Left ventricle myocardium inferior (tissue), 1 donor: ENCODE measurements around the gene BRME1. TPM values are rescaled to one million over a fixed set of nuclear protein-coding genes. Genes with fewer than 3 reads are reported as not detected.

Experiments
- DNase-seq: peaks from one replicate; pipeline ENCODE4 v3.0.0-alpha.2; 2020
- H3K27ac ChIP-seq: fragments of 200-600 bp; replicated peaks from 2 replicates; pipeline ENCODE4 v1.8.0; 2021
- H3K27me3 ChIP-seq: fragments of 200-600 bp; 2 replicates; pipeline ENCODE4 v1.8.0; 2021; ENCODE audit warnings: low read depth
- H3K36me3 ChIP-seq: fragments of 200-600 bp; 2 replicates; pipeline ENCODE4 v1.8.0; 2021
- H3K4me1 ChIP-seq: fragments of 200-600 bp; 2 replicates; pipeline ENCODE4 v1.8.0; 2021
- H3K4me3 ChIP-seq: fragments of 200-600 bp; 2 replicates; pipeline ENCODE4 v1.8.0; 2021; ENCODE audit warnings: mild to moderate bottlenecking, moderate library complexity
- H3K9me3 ChIP-seq: fragments of 200-600 bp; replicated peaks from 2 replicates; pipeline ENCODE4 v1.8.0; 2021
- intact Hi-C: fragments of 100-400 bp; cut with micrococcal nuclease; formaldehyde crosslinking; loops from one replicate; pipeline ENCODE4 v1.11.0; 2022
- total RNA-seq: library from RNA; stranded (reverse); fragmentation: NEBNext Ultra II Directional; extraction: Animal tissue kit (Norgen Biotek cat#: 25700); gene quantifications from one replicate; pipeline ENCODE4 v1.2.1, GENCODE V29; 2021
- TF ChIP-seq, protein P1 (sequence below): fragments of 200-600 bp; IDR thresholded peaks from 2 replicates; pipeline ENCODE4 v1.8.0; 2021; ENCODE audit warnings: antibody characterized with exemption, mild to moderate bottlenecking, borderline replicate concordance
- donor health status: DM: no; HTN: yes; CAD: no; lungs with severe emphysema.

Gene BRME1
- total RNA-seq, 1 donor from 2014 or later = 0.82 TPM

DNA sequence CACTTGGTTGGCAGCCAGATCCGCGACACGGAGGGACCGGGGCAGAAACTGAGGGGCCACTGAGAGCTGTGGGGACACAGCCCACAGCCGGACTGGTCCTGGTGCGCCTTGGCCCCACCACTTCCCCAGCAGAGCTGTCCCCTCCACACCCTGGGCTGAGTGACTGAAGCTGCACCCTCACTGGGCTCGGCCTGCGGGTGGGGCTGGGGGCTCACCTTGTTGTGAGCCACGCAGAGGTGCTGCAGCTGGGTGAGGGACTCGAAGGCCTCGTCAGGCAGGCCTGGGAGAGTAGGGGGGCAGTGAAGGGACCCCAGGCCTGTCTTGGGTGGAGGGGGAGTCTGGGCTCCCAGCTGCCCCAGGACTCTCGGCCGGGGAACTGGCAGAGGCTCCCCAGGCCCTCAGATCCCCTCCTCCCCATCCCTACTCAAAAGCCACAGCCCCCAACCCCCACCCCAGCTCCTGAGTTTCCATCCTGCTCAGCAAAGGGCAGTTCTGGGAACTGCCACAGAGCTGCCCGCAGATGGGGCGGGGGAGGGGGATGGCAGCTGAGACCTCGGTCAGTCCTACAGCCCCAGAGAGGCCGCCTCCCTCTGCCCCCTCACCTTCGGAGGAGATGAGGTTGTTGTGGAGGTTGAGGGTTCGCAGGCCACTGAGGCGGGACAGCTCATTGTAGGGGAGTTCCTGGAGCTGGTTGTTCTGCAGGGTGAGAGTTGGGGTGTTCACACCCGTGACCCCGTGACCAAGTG is 30.0 kb upstream of the BRME1 start:
- Histone ChIP-seq H3K27ac (no peak overlapping the region), H3K36me3 (peaks cover 3% of the 10 kb centered on the region), H3K4me3 (no peak overlapping the region), H3K9me3 (no peaks in the 10 kb centered on the region), H3K27me3 (peaks cover 28% of the 10 kb centered on the region), H3K4me1 (peaks cover 7% of the 10 kb centered on the region)
- intact Hi-C loops = no loop called here
- TF ChIP-seq, protein P1, sequence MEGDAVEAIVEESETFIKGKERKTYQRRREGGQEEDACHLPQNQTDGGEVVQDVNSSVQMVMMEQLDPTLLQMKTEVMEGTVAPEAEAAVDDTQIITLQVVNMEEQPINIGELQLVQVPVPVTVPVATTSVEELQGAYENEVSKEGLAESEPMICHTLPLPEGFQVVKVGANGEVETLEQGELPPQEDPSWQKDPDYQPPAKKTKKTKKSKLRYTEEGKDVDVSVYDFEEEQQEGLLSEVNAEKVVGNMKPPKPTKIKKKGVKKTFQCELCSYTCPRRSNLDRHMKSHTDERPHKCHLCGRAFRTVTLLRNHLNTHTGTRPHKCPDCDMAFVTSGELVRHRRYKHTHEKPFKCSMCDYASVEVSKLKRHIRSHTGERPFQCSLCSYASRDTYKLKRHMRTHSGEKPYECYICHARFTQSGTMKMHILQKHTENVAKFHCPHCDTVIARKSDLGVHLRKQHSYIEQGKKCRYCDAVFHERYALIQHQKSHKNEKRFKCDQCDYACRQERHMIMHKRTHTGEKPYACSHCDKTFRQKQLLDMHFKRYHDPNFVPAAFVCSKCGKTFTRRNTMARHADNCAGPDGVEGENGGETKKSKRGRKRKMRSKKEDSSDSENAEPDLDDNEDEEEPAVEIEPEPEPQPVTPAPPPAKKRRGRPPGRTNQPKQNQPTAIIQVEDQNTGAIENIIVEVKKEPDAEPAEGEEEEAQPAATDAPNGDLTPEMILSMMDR = no peak
- DNase-seq = no peak

DNA sequence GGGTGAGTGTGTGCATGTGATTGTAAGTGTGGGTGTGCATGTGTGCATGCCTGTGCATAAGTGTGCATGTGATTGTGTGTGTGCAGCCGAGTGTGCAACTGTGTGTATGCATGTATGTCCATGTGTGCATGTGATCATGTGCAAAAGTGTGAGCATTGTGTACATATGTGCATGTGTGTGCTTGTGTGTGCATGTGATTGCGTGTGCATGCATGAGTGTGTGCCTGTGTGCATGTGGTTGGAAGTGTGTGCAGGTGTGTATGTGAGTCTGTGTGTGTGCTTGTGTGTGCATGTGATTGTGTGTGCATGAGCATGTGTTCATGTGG is 28.8 kb upstream of the BRME1 start:
- DNase-seq = no peak
- H3K27ac ChIP-seq = no peak overlapping the region
- peaks cover 7% of the 10 kb centered on the region for H3K4me1 ChIP-seq
- TF ChIP-seq, protein P1 = no peak
- H3K4me3 ChIP-seq = no peak overlapping the region
- no peaks in the 10 kb centered on the region for H3K9me3 ChIP-seq
- intact Hi-C loops = no loop called here
- peaks cover 3% of the 10 kb centered on the region for H3K36me3 ChIP-seq
- peaks cover 28% of the 10 kb centered on the region for H3K27me3 ChIP-seq

DNA sequence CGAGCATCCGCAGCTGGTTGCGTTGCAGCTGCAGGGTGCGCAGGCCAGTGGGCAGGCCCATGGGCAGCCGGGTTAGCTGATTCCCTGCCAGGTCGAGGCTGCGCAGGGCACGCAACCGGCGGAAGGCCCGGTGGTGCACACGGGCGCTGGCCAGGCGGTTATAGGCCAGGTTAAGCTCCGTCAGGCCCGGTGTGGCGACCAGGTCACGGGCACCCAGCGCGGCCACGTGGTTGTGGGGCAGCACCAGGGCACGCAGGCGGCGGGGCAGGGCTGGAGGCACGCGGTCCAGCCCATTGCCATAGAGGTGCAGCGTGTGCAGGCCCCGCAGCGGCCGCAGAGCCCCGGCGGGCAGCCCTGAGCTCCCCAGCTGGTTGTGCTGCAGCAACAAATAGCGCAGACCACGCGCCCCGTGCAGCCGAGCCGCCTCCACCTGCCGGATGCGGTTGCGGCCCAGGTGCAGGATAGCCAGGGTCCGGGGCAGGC is 27.0 kb upstream of the BRME1 start:
- Histone ChIP-seq H3K4me1 (peaks cover 5% of the 10 kb centered on the region), H3K27ac (no peak overlapping the region), H3K27me3 (peaks cover 25% of the 10 kb centered on the region), H3K9me3 (no peaks in the 10 kb centered on the region), H3K36me3 (peaks cover 8% of the 10 kb centered on the region), H3K4me3 (no peak overlapping the region)
- intact Hi-C loops = no loop called here
- TF ChIP-seq, protein P1 = no peak
- no peak for DNase-seq

DNA sequence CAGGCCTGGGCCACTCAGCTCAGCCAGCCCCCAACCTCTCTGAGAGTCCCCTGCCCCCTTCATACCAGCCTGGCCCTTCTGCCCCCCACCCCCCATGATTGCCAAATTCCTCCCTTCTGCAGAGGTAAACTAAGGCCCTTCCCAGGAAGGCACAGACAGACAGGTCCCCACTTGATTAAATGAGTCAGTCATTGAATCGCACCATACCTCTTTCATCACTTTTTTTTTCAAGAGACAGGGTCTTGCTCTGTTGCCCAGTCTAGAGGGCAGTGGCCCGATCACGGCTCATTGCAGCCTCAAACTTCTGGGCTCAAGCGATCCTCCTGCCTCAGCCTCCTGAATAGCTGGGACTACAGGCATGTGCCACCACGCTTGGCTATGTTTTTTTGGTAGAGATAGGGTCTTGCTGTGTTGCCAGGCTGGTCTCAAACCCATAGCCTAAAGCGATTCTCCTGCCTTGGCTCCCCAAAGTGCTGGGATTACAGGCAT is 26.3 kb upstream of the BRME1 start:
- Histone ChIP-seq H3K27me3 (peaks cover 19% of the 10 kb centered on the region), H3K27ac (no peak overlapping the region), H3K36me3 (peaks cover 15% of the 10 kb centered on the region), H3K4me1 (peaks cover 4% of the 10 kb centered on the region), H3K4me3 (no peak overlapping the region), H3K9me3 (no peaks in the 10 kb centered on the region)
- no peak for DNase-seq
- intact Hi-C loops = no loop called here
- TF ChIP-seq, protein P1 = no peak

DNA sequence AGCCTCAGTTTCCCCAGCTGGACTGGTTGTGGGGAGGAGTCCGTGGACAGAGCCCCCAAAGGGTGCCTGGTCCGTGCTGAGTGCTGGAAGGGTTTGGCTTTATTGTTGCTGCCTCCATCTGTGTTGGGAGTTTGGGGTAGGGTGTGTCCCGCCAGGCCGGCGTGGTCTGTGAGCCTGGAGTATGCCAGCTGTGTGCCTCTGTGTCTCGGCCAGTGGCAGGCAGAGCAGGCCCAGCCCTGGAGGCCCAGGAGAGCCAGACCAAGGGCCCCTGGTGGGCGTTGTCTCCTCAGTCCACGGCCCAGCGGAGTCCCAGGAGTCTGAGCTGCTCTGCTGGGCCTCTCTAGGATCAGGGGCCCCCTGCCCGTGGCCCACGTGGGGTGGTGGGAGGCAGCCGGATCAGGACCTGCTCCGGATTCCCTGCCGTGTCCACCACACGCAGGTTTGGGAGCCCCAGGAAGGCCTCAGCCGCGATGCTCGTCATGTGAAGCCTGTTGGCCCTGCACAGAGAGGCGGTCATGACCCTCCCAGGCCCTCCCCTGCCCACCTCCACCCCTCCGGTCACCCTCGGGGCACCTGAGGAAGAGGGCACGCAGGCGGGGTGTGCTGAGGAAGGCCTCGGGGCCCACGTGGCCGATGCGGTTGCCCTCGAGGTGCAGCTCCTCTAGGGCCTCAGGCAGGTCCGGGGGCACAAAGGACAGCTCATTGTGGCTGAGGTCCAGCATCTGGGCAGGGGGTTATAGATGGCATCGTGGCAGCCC is 25.7 kb upstream of the BRME1 start:
- no peak overlapping the region for H3K4me3 ChIP-seq
- no peak for DNase-seq
- H3K4me1 ChIP-seq = peaks cover 8% of the 10 kb centered on the region
- peaks cover 21% of the 10 kb centered on the region for H3K36me3 ChIP-seq
- peaks cover 19% of the 10 kb centered on the region for H3K27me3 ChIP-seq
- TF ChIP-seq, protein P1 = no peak
- H3K9me3 ChIP-seq = no peaks in the 10 kb centered on the region
- no peak overlapping the region for H3K27ac ChIP-seq
- intact Hi-C loops = no loop called here
